OCI-LY1 (cell line): Measurements from ENCODE around the gene DACH1.

ENCODE experiments used
- CTCF ChIP-seq: fragments of 200-600 bp; sonication (generic), shearing (Covaris generic); IDR thresholded peaks from 2 replicates; pipeline ENCODE4 v1.5.1; 2017; ENCODE audit warnings: mild to moderate bottlenecking, antibody characterized with exemption, low read length, moderate library complexity, mixed read lengths
- EZH2 ChIP-seq: fragments of 200-600 bp; sonication (generic), shearing (Covaris generic); IDR thresholded peaks from 2 replicates; pipeline ENCODE4 v1.8.0; 2017; ENCODE audit warnings: borderline replicate concordance, mixed run types, mild to moderate bottlenecking, antibody characterized with exemption, low read length, moderate library complexity, mixed read lengths

- TF ChIP-seq CTCF = no peak
- no peak for TF ChIP-seq EZH2
Observed at GRCh38 chr13:71758828-71759227, 108.2 kb downstream of the DACH1 start.
